GM23338 (cell line): Measurements from ENCODE around the gene MYCBPAP.

Experiments used
- CREB1 ChIP-seq: fragments of 250-450 bp; sonication (Bioruptor Pico); IDR thresholded peaks from 2 replicates; pipeline ENCODE4 v1.5.0; 2020; ENCODE audit warnings: low read depth, mild to moderate bottlenecking, moderate library complexity
- EZH2 ChIP-seq: fragments of 200-600 bp; sonication (generic); IDR thresholded peaks from one replicate; pipeline ENCODE4 v1.8.0; 2017; ENCODE audit warnings: antibody characterized with exemption, mild to moderate bottlenecking, low read depth; ENCODE audit not compliant: unreplicated experiment
- EZH2phosphoT487 ChIP-seq: fragments of 200-600 bp; sonication (generic); IDR thresholded peaks from one replicate; pipeline ENCODE4 v1.8.1; 2018; ENCODE audit warnings: antibody characterized with exemption; ENCODE audit not compliant: unreplicated experiment
- JUNB ChIP-seq: IDR thresholded peaks from one replicate; pipeline ENCODE4 v1.6.1; 2016; ENCODE audit warnings: antibody characterized with exemption; ENCODE audit not compliant: unreplicated experiment
- NANOG ChIP-seq: IDR thresholded peaks from 2 replicates; pipeline ENCODE4 v1.6.1; 2016; ENCODE audit warnings: antibody characterized with exemption, borderline replicate concordance
- POLR2AphosphoS5 ChIP-seq: IDR thresholded peaks from 2 replicates; pipeline ENCODE4 v1.6.1; 2016; ENCODE audit warnings: antibody characterized with exemption, low read depth
- REST ChIP-seq: IDR thresholded peaks from one replicate; pipeline ENCODE4 v1.6.1; 2018; ENCODE audit warnings: antibody characterized with exemption; ENCODE audit not compliant: unreplicated experiment
- STAT1 ChIP-seq: IDR thresholded peaks from one replicate; pipeline ENCODE4 v1.6.1; 2016; ENCODE audit warnings: antibody characterized with exemption; ENCODE audit not compliant: unreplicated experiment
- ZNF114 ChIP-seq: fragments of 250-450 bp; sonication (Bioruptor Pico); IDR thresholded peaks from 2 replicates; pipeline ENCODE4 v1.5.0; 2020; ENCODE audit warnings: mild to moderate bottlenecking, moderate library complexity
- ZNF331 ChIP-seq: fragments of 250-450 bp; sonication (Bioruptor Pico); IDR thresholded peaks from 2 replicates; pipeline ENCODE4 v1.5.0; 2020; ENCODE audit warnings: low read depth, mild to moderate bottlenecking, moderate library complexity
- TF ChIP-seq, protein P1 (sequence below), 2 experiments: fragments of 200-600 bp in 1 of 2; sonication (generic) in 1 of 2; conservative IDR thresholded peaks; 2 replicates each; pipeline versions ENCODE4 v1.5.1 to v1.6.1; 2016 to 2017; ENCODE audit warnings: antibody characterized with exemption in 2 of 2, low read depth in 2 of 2, mild to moderate bottlenecking in 2 of 2, moderate library complexity in 1 of 2

- no peak for TF ChIP-seq ZNF331 (CRISPR knock-in tag)
- TF ChIP-seq, protein P1, sequence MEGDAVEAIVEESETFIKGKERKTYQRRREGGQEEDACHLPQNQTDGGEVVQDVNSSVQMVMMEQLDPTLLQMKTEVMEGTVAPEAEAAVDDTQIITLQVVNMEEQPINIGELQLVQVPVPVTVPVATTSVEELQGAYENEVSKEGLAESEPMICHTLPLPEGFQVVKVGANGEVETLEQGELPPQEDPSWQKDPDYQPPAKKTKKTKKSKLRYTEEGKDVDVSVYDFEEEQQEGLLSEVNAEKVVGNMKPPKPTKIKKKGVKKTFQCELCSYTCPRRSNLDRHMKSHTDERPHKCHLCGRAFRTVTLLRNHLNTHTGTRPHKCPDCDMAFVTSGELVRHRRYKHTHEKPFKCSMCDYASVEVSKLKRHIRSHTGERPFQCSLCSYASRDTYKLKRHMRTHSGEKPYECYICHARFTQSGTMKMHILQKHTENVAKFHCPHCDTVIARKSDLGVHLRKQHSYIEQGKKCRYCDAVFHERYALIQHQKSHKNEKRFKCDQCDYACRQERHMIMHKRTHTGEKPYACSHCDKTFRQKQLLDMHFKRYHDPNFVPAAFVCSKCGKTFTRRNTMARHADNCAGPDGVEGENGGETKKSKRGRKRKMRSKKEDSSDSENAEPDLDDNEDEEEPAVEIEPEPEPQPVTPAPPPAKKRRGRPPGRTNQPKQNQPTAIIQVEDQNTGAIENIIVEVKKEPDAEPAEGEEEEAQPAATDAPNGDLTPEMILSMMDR (conservative IDR thresholded peaks at IDR 0.05; ENCODE audit: low read depth in 2 of 2), result no peak
- TF ChIP-seq POLR2AphosphoS5, result no peak
- no peak for TF ChIP-seq EZH2
- TF ChIP-seq REST, result no peak
- no peak for TF ChIP-seq EZH2phosphoT487
- no peak for TF ChIP-seq JUNB
- TF ChIP-seq CREB1 (CRISPR knock-in tag), result no peak
- no peak for TF ChIP-seq NANOG
- TF ChIP-seq ZNF114 (CRISPR knock-in tag), result no peak
- no peak for TF ChIP-seq STAT1
Observed at GRCh38 chr17:50461550-50462132, 46.6 kb upstream of the MYCBPAP start.
